Endothelial cell of umbilical vein (primary cell): Measurements from ENCODE around the gene KRT81. TPM values are rescaled to one million over a fixed set of nuclear protein-coding genes. Genes with fewer than 3 reads are reported as not detected.

Experiments used
- BruUV-seq: library from RNA; stranded (reverse); fragments of 400-500 nt; replicated peaks from 2 replicates; lab custom pipeline; 2021; lab: Mats Ljungman, UMichigan
- CTCF ChIA-PET: fragments of 300-600, 350-600 bp; sonication (Branson Sonifier 250); formaldehyde crosslinking; loops from one replicate; lab custom pipeline; 2021; ENCODE audit warnings: antibody characterized with exemption, inconsistent platforms; lab: Charles Lee
- POLR2A ChIA-PET: fragments of 300-600, 350-600 bp; sonication (Branson Sonifier 250); formaldehyde crosslinking; loops from one replicate; lab custom pipeline; 2021; ENCODE audit warnings: antibody characterized with exemption, inconsistent platforms; lab: Charles Lee
- DNase-seq: peaks from one replicate; pipeline ENCODE4 v3.0.0-alpha.2; 2011; ENCODE audit warnings: low read depth, low spot score
- FAIRE-seq: peaks from 2 replicates; lab custom pipeline; 2011; peaks lifted over from hg19 to GRCh38; lab: Jason Lieb, UNC
- H2AFZ ChIP-seq: 2 replicates; pipeline ENCODE4 v1.6.0; 2012; ENCODE audit warnings: low read depth, low read length, control low read depth, inconsistent platforms
- H3K27ac ChIP-seq: 2 replicates; pipeline ENCODE4 v1.5.1; 2011; ENCODE audit warnings: low read depth, mild to moderate bottlenecking, control low read depth, low read length, moderate library complexity; ENCODE audit not compliant: insufficient read depth
- H3K27me3 ChIP-seq, 2 experiments: 2 replicates each; pipeline versions ENCODE4 v1.6.0 to v1.6.1; 2011; ENCODE audit warnings: low read length in 2 of 2, mixed read lengths in 1 of 2; ENCODE audit not compliant: control insufficient read depth in 2 of 2, insufficient read depth in 2 of 2
- H3K36me3 ChIP-seq, 2 experiments: 2 replicates in 1 of 2; 3 replicates in 1 of 2; pipeline ENCODE4 v1.5.1; 2011; ENCODE audit warnings: low read length in 2 of 2, mild to moderate bottlenecking in 1 of 2, moderate library complexity in 1 of 2; ENCODE audit not compliant: control insufficient read depth in 2 of 2, insufficient read depth in 2 of 2; ENCODE audit errors: extremely low read depth in 1 of 2
- H3K4me1 ChIP-seq: 3 replicates; pipeline ENCODE4 v1.5.1; 2011; ENCODE audit warnings: mild to moderate bottlenecking, low read length; ENCODE audit not compliant: control insufficient read depth, insufficient read depth; ENCODE audit errors: extremely low read depth
- H3K4me2 ChIP-seq: 2 replicates; pipeline ENCODE4 v1.6.1; 2011; ENCODE audit warnings: low read length, control low read depth, mixed read lengths; ENCODE audit not compliant: insufficient read depth
- H3K4me3 ChIP-seq, 3 experiments: fragments of 200-600 bp in 1 of 3; sonication (generic), shearing (Covaris generic) in 1 of 3; replicated peaks in 1 of 3; 2 replicates each; pipeline ENCODE4 v1.5.1; 2011 to 2016; ENCODE audit warnings: control low read depth in 3 of 3, low read length in 3 of 3, mild to moderate bottlenecking in 2 of 3, inconsistent platforms in 1 of 3, low read depth in 1 of 3, moderate library complexity in 1 of 3; ENCODE audit not compliant: insufficient read depth in 1 of 3
- H3K79me2 ChIP-seq: 2 replicates; pipeline ENCODE4 v1.6.0; 2012; ENCODE audit warnings: low read length, inconsistent platforms; ENCODE audit not compliant: control insufficient read depth, insufficient read depth
- H3K9ac ChIP-seq: replicated peaks from 2 replicates; pipeline ENCODE3; 2011; ENCODE audit warnings: low read length, control low read depth; ENCODE audit not compliant: insufficient read depth; ENCODE audit errors: extremely low read depth
- H3K9me1 ChIP-seq: replicated peaks from 3 replicates; pipeline ENCODE4 v1.6.0; 2011; ENCODE audit warnings: mild to moderate bottlenecking, low read length; ENCODE audit not compliant: control insufficient read depth, insufficient read depth; ENCODE audit errors: extremely low read depth
- H3K9me3 ChIP-seq: replicated peaks from 2 replicates; pipeline ENCODE4 v1.5.1; 2012; ENCODE audit warnings: low read length, inconsistent platforms; ENCODE audit not compliant: control insufficient read depth, insufficient read depth
- H4K20me1 ChIP-seq: replicated peaks from 2 replicates; pipeline ENCODE3; 2011; ENCODE audit warnings: mild to moderate bottlenecking, low read length; ENCODE audit not compliant: control insufficient read depth, insufficient read depth; ENCODE audit errors: extremely low read depth
- EZH2 ChIP-seq: IDR thresholded peaks from 2 replicates; pipeline ENCODE4 v1.6.1; 2012; ENCODE audit warnings: borderline replicate concordance, low read depth, mild to moderate bottlenecking, moderate library complexity, low read length, inconsistent platforms; ENCODE audit not compliant: severe bottlenecking
- JUN ChIP-seq: IDR thresholded peaks from 2 replicates; pipeline ENCODE4 v1.6.1; 2011; ENCODE audit warnings: borderline replicate concordance, low read depth; ENCODE audit not compliant: insufficient read length, insufficient read depth
- MYC ChIP-seq: IDR thresholded peaks from one replicate; pipeline ENCODE4 v1.6.1; 2011; ENCODE audit warnings: mild to moderate bottlenecking, low read depth, low read length
- POLR2AphosphoS5 ChIP-seq: IDR thresholded peaks from 2 replicates; pipeline ENCODE4 v1.6.1; 2012; ENCODE audit warnings: low read depth, mild to moderate bottlenecking, control low read depth, low read length, moderate library complexity; ENCODE audit not compliant: insufficient read depth
- dilution Hi-C: fragments of 300-500 bp; cut with MboI; formaldehyde crosslinking; loops from one replicate; pipeline ENCODE4 v1.15.0; 2019; ENCODE audit warnings: low sequenced_read_pairs; ENCODE audit not compliant: extremely low pct_ligation_motif_present
- intact Hi-C: fragments of 100-400 bp; cut with micrococcal nuclease; formaldehyde crosslinking; loops from one replicate; pipeline ENCODE4 v1.10.0; 2022
- polyA plus RNA-seq, 4 experiments: library from polyadenylated mRNA; depleted of rRNA in 3 of 4; stranded (reverse) in 3 of 4; unstranded in 1 of 4; fragments of >200 nt; gene quantifications; 2 replicates each; pipeline versions ENCODE4 v1.2.1 to v1.2.3, GENCODE V29; 2011 to 2012; ENCODE audit warnings: missing spikeins in 1 of 4
- total RNA-seq: library from RNA; stranded (reverse); gene quantifications from 2 replicates; pipeline ENCODE4 v1.2.3, GENCODE V29; 2021
- TF ChIP-seq, protein P1 (sequence below): IDR thresholded peaks from 2 replicates; pipeline ENCODE4 v1.6.1; 2011; ENCODE audit not compliant: insufficient read depth, insufficient read length
- TF ChIP-seq, protein P2 (sequence below), 2 donors: IDR thresholded peaks; 1 replicate in 1 of 2; 2 replicates in 1 of 2; pipeline ENCODE4 v1.5.1; 2011; ENCODE audit warnings: low read length in 2 of 2, mild to moderate bottlenecking in 2 of 2, moderate library complexity in 2 of 2, control low read depth in 1 of 2, inconsistent platforms in 1 of 2, low read depth in 1 of 2; ENCODE audit not compliant: insufficient read depth in 1 of 2; ENCODE audit errors: extremely low read depth in 1 of 2

Gene KRT81
- total and polyA plus RNA-seq, 2 donors (not counting 3 experiments of a cell fraction or from before 2014, with no cell fraction given) = not detected

DNA sequence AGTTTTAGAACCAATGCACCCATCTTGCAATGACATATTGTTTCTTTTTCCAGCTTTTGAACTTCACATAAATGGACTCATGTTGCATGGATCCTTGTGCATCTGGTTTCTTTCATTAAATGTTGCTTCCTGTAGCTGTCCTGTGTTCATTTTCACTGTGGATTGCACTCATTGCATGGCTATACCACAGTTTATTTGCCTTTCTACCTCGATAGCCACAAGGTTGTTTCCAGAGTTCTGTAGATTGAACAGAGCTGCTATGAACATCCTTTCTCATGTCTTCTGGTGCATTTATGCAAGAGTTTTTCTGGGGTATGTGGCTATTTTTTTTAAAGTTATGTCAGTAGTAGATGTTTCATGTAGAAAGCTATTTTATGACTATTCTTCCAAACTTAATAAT, 3.5 kb upstream of the KRT81 start:
- dilution Hi-C loops = no loop called here

More for the DNA sequence above, 3.5 kb upstream of the KRT81 start:
- BruUV-seq = no TSS peak
- no peaks in the 10 kb centered on the region for H3K36me3 ChIP-seq
- intact Hi-C loops = loop anchor here (5.0 kb wide), 1 partner anchor 527 kb away; no protein-coding TSS in a partner anchor
- H4K20me1 ChIP-seq = no peaks in the 10 kb centered on the region
- H3K27me3 ChIP-seq = peaks cover 37 to 51% of the 10 kb centered on the region in 2 experiments
- H3K9ac ChIP-seq = no peak overlapping the region
- H3K4me3 ChIP-seq = no peak overlapping the region
- no peaks in the 10 kb centered on the region for H3K9me3 ChIP-seq
- FAIRE-seq (no peak), DNase-seq (no peak)
- H3K4me1 ChIP-seq = no peaks in the 10 kb centered on the region
- H3K79me2 ChIP-seq = no peaks in the 10 kb centered on the region
- CTCF ChIA-PET = interaction anchor here (1.2 to 2.9 kb wide), 6 partner anchors 10 to 576 kb away, joined by 3 to 15 read pairs (median 5); no protein-coding TSS in a partner anchor
- no peak overlapping the region for H2AFZ ChIP-seq
- TF ChIP-seq JUN (no peak), POLR2AphosphoS5 (no peak), EZH2 (no peak), MYC (no peak)
- TF ChIP-seq, protein P1, sequence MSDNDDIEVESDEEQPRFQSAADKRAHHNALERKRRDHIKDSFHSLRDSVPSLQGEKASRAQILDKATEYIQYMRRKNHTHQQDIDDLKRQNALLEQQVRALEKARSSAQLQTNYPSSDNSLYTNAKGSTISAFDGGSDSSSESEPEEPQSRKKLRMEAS = no peak
- TF ChIP-seq, protein P2, sequence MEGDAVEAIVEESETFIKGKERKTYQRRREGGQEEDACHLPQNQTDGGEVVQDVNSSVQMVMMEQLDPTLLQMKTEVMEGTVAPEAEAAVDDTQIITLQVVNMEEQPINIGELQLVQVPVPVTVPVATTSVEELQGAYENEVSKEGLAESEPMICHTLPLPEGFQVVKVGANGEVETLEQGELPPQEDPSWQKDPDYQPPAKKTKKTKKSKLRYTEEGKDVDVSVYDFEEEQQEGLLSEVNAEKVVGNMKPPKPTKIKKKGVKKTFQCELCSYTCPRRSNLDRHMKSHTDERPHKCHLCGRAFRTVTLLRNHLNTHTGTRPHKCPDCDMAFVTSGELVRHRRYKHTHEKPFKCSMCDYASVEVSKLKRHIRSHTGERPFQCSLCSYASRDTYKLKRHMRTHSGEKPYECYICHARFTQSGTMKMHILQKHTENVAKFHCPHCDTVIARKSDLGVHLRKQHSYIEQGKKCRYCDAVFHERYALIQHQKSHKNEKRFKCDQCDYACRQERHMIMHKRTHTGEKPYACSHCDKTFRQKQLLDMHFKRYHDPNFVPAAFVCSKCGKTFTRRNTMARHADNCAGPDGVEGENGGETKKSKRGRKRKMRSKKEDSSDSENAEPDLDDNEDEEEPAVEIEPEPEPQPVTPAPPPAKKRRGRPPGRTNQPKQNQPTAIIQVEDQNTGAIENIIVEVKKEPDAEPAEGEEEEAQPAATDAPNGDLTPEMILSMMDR (IDR thresholded peaks at IDR 0.05; ENCODE audit: extremely low read depth in 1 of 2, insufficient read depth in 1 of 2, low read depth in 1 of 2, low read length in 2 of 2) = no peak
- no peak overlapping the region for H3K4me2 ChIP-seq
- POLR2A ChIA-PET = no interaction called here
- H3K27ac ChIP-seq = no peak overlapping the region
- no peaks in the 10 kb centered on the region for H3K9me1 ChIP-seq
